H9 (cell line): ENCODE measurements around the gene EPS15. TPM values are rescaled to one million over a fixed set of nuclear protein-coding genes. Genes with fewer than 3 reads are reported as not detected.

ENCODE experiments used
- DNase-seq: peaks from one replicate; pipeline ENCODE4 v3.0.0-alpha.2; 2017
- H2AFZ ChIP-seq: one replicate; pipeline ENCODE4 v1.6.1; 2013; ENCODE audit warnings: mild to moderate bottlenecking, low read length, control low read depth, moderate library complexity
- H2AK5ac ChIP-seq: 2 replicates; pipeline ENCODE4 v1.6.1; 2013; ENCODE audit warnings: low read length, control low read depth, mixed read lengths; ENCODE audit not compliant: insufficient read length
- H2BK120ac ChIP-seq: one replicate; pipeline ENCODE4 v1.6.1; 2013; ENCODE audit warnings: low read depth, mild to moderate bottlenecking, low read length, control low read depth, inconsistent platforms; ENCODE audit not compliant: poor library complexity, severe bottlenecking
- H2BK12ac ChIP-seq: 2 replicates; pipeline ENCODE4 v1.6.1; 2013; ENCODE audit warnings: low read length, control low read depth, mixed read lengths, low read depth; ENCODE audit not compliant: insufficient read length
- H2BK15ac ChIP-seq: 2 replicates; pipeline ENCODE4 v1.6.1; 2013; ENCODE audit warnings: low read depth, low read length, control low read depth
- H2BK20ac ChIP-seq: one replicate; pipeline ENCODE4 v1.6.1; 2013; ENCODE audit warnings: low read depth, mild to moderate bottlenecking, low read length, control low read depth, inconsistent platforms; ENCODE audit not compliant: poor library complexity, severe bottlenecking
- H2BK5ac ChIP-seq: 2 replicates; pipeline ENCODE4 v1.6.1; 2013; ENCODE audit warnings: low read length, control low read depth, mixed read lengths; ENCODE audit not compliant: insufficient read length
- H3K14ac ChIP-seq: 2 replicates; pipeline ENCODE4 v1.6.1; 2013; ENCODE audit warnings: low read length, control low read depth; ENCODE audit not compliant: insufficient read depth
- H3K18ac ChIP-seq: 2 replicates; pipeline ENCODE4 v1.6.1; 2013; ENCODE audit warnings: low read depth, mild to moderate bottlenecking, mixed read lengths, low read length, control low read depth; ENCODE audit not compliant: insufficient read length
- H3K23ac ChIP-seq: 2 replicates; pipeline ENCODE4 v1.6.1; 2013; ENCODE audit warnings: low read length, control low read depth, mixed read lengths, low read depth; ENCODE audit not compliant: insufficient read length
- H3K23me2 ChIP-seq: 2 replicates; pipeline ENCODE4 v1.6.1; 2013; ENCODE audit warnings: low read depth, mild to moderate bottlenecking, mixed read lengths, low read length, control low read depth; ENCODE audit not compliant: insufficient read length, poor library complexity, severe bottlenecking
- H3K27ac ChIP-seq: 2 replicates; pipeline ENCODE4 v1.5.1; 2013; ENCODE audit warnings: low read length, control low read depth, mixed read lengths, low read depth; ENCODE audit not compliant: insufficient read length
- H3K27me3 ChIP-seq: 2 replicates; pipeline ENCODE4 v1.6.1; 2013; ENCODE audit warnings: low read length, control low read depth, inconsistent platforms; ENCODE audit not compliant: insufficient read depth
- H3K4ac ChIP-seq: 2 replicates; pipeline ENCODE4 v1.6.1; 2013; ENCODE audit warnings: low read depth, mild to moderate bottlenecking, control low read depth, inconsistent platforms, low read length, moderate library complexity
- H3K4me1 ChIP-seq: 2 replicates; pipeline ENCODE4 v1.6.1; 2013; ENCODE audit warnings: low read length, control low read depth, inconsistent platforms; ENCODE audit not compliant: insufficient read depth
- H3K4me2 ChIP-seq: 2 replicates; pipeline ENCODE4 v1.6.1; 2013; ENCODE audit warnings: low read length, control low read depth, mixed read lengths; ENCODE audit not compliant: insufficient read length, insufficient read depth
- H3K56ac ChIP-seq: 2 replicates; pipeline ENCODE4 v1.6.1; 2013; ENCODE audit warnings: low read depth, mild to moderate bottlenecking, mixed read lengths, low read length, control low read depth; ENCODE audit not compliant: insufficient read length
- H3K79me1 ChIP-seq: 2 replicates; pipeline ENCODE4 v1.6.1; 2013; ENCODE audit warnings: low read depth, mild to moderate bottlenecking, moderate library complexity, low read length, control low read depth, inconsistent platforms; ENCODE audit not compliant: insufficient read depth, poor library complexity, severe bottlenecking
- H3K79me2 ChIP-seq: 2 replicates; pipeline ENCODE4 v1.6.1; 2013; ENCODE audit warnings: low read length, control low read depth, inconsistent platforms; ENCODE audit not compliant: insufficient read depth
- H3K9ac ChIP-seq: 2 replicates; pipeline ENCODE4 v1.6.1; 2013; ENCODE audit warnings: low read length, control low read depth, mixed read lengths; ENCODE audit not compliant: insufficient read length; ENCODE audit errors: extremely low read depth
- H3K9me3 ChIP-seq: one replicate; pipeline ENCODE4 v1.6.1; 2013; ENCODE audit warnings: low read depth, low read length, inconsistent platforms; ENCODE audit not compliant: control insufficient read depth
- H3T11ph ChIP-seq: one replicate; pipeline ENCODE4 v1.6.1; 2013; ENCODE audit warnings: mild to moderate bottlenecking, low read length, control low read depth, inconsistent platforms
- H4K20me1 ChIP-seq: one replicate; pipeline ENCODE4 v1.6.1; 2013; ENCODE audit not compliant: control insufficient read depth, insufficient read length, insufficient read depth
- H4K5ac ChIP-seq: 2 replicates; pipeline ENCODE4 v1.6.1; 2013; ENCODE audit warnings: low read depth, mild to moderate bottlenecking, mixed read lengths, low read length, control low read depth; ENCODE audit not compliant: insufficient read length
- H4K8ac ChIP-seq: replicated peaks from 2 replicates; pipeline ENCODE4 v1.6.1; 2013; ENCODE audit warnings: low read length, control low read depth, mixed read lengths, low read depth; ENCODE audit not compliant: insufficient read length
- H4K91ac ChIP-seq: 2 replicates; pipeline ENCODE4 v1.6.1; 2013; ENCODE audit warnings: low read depth, mild to moderate bottlenecking, moderate library complexity, mixed read lengths, low read length, control low read depth; ENCODE audit not compliant: insufficient read length
- H3K27ac Mint-ChIP-seq, 3 experiments: 2 replicates in 2 of 3; 3 replicates in 1 of 3; pipeline ENCODE4 v1.8.0; 2020 to 2021; ENCODE audit warnings: mixed read lengths in 3 of 3, mild to moderate bottlenecking in 1 of 3, moderate library complexity in 1 of 3
- H3K27me3 Mint-ChIP-seq: 2 replicates; pipeline ENCODE4 v1.8.0; 2021; ENCODE audit warnings: low read depth, mild to moderate bottlenecking, moderate library complexity, mixed read lengths
- H3K36me3 Mint-ChIP-seq, 3 experiments: 2 replicates in 2 of 3; 3 replicates in 1 of 3; pipeline ENCODE4 v1.8.0; 2020 to 2021; ENCODE audit warnings: low read depth in 3 of 3, mixed read lengths in 3 of 3; ENCODE audit not compliant: insufficient read depth in 1 of 3
- H3K4me1 Mint-ChIP-seq, 2 experiments: 2 replicates each; pipeline ENCODE4 v1.8.0; 2020; ENCODE audit warnings: mixed read lengths in 2 of 2
- H3K4me3 Mint-ChIP-seq, 2 experiments: 2 replicates in 1 of 2; 3 replicates in 1 of 2; pipeline ENCODE4 v1.8.0; 2020 to 2021; ENCODE audit warnings: mild to moderate bottlenecking in 2 of 2, mixed read lengths in 2 of 2, moderate library complexity in 1 of 2
- H3K9me3 Mint-ChIP-seq, 2 experiments: 2 replicates in 1 of 2; 3 replicates in 1 of 2; pipeline ENCODE4 v1.8.0; 2020; ENCODE audit warnings: mild to moderate bottlenecking in 2 of 2, mixed read lengths in 2 of 2, moderate library complexity in 1 of 2
- WGBS: extraction: QIAGEN DNeasy Blood & Tissue Kit; methylation state at CpG from one replicate; pipeline ENCODE4 v1.1.7; 2013; ENCODE audit warnings: missing lambda C conversion rate, low lambda C conversion rate, mixed read lengths; ENCODE audit not compliant: insufficient read length; ENCODE audit errors: extremely low coverage; 5-methylcytosine and 5-hydroxymethylcytosine counted together
- total RNA-seq: library from RNA; stranded (reverse); gene quantifications from 2 replicates; pipeline ENCODE4 v1.2.1, GENCODE V29; 2021
- TF ChIP-seq, protein P1 (sequence below): fragments of 200-600 bp; sonication (generic); conservative IDR thresholded peaks from 3 replicates; pipeline ENCODE4 v1.8.0; 2021; ENCODE audit warnings: antibody characterized with exemption, mild to moderate bottlenecking

The EPS15 gene
- total RNA-seq, 1 experiment from 2014 or later: 44.1 TPM

DNA sequence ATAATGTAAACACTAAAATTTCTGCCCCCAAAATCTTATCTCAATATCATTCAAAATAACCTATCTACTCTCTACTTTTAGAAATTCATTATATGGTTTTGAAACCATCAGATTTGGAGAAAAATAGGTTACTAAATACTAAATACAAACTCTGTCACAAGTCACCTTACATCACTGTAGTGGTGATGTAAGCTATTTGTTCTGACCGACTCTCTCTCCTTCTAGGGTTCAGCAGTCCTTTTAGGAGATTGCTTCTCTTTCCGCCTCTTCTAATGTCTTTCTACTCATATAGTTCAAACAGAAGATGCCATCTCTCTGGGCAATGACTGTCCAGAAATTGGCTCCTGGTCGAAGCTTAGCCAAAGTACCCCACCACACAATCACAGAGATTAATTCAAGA lies 93.1 kb downstream of the EPS15 start:
- Histone ChIP-seq H2AK5ac (no peak overlapping the region), H2BK5ac (no peak overlapping the region), H3K27me3 (no peaks in the 10 kb centered on the region), H4K20me1 (no peaks in the 10 kb centered on the region), H3K27ac (no peak overlapping the region), H3K79me2 (no peaks in the 10 kb centered on the region), H3K14ac (no peak overlapping the region), H4K8ac (no peak overlapping the region), H3T11ph (no peak overlapping the region), H2AFZ (no peak overlapping the region), H2BK12ac (no peak overlapping the region), H3K56ac (no peak overlapping the region), H3K4me1 (peaks cover 2% of the 10 kb centered on the region; the same call in 1 of the 2 replicates), H2BK15ac (no peak overlapping the region), H3K9ac (no peak overlapping the region), H4K91ac (no peak overlapping the region), H3K4me2 (no peak overlapping the region), H2BK20ac (no peak overlapping the region), H3K79me1 (no peaks in the 10 kb centered on the region), H3K23ac (no peak overlapping the region), H2BK120ac (no peak overlapping the region), H3K18ac (no peak overlapping the region), H3K9me3 (no peaks in the 10 kb centered on the region), H4K5ac (no peak overlapping the region), H3K23me2 (no peaks in the 10 kb centered on the region), H3K4ac (no peak overlapping the region)
- Mint-ChIP-seq H3K4me1 (peaks cover 23 to 28% of the 10 kb centered on the region in 2 experiments), H3K36me3 (peaks cover 0 to 7% (median 2%) of the 10 kb centered on the region in 3 experiments; a peak in 5 of 7 replicates), H3K9me3 (no peaks in the 10 kb centered on the region), H3K27me3 (no peaks in the 10 kb centered on the region), H3K4me3 (no peak overlapping the region), H3K27ac (peak overlapping the region in 1 of 3 experiments; percentile 87; a peak in 1 of 7 replicates)
- DNase-seq: no peak
- TF ChIP-seq, protein P1, sequence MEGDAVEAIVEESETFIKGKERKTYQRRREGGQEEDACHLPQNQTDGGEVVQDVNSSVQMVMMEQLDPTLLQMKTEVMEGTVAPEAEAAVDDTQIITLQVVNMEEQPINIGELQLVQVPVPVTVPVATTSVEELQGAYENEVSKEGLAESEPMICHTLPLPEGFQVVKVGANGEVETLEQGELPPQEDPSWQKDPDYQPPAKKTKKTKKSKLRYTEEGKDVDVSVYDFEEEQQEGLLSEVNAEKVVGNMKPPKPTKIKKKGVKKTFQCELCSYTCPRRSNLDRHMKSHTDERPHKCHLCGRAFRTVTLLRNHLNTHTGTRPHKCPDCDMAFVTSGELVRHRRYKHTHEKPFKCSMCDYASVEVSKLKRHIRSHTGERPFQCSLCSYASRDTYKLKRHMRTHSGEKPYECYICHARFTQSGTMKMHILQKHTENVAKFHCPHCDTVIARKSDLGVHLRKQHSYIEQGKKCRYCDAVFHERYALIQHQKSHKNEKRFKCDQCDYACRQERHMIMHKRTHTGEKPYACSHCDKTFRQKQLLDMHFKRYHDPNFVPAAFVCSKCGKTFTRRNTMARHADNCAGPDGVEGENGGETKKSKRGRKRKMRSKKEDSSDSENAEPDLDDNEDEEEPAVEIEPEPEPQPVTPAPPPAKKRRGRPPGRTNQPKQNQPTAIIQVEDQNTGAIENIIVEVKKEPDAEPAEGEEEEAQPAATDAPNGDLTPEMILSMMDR: no peak
- no CpG with 5 or more reads among the region's 3 CpGs for WGBS
